Natural killer cell treated with Interleukin-12 subunit alpha and Interleukin-12 subunit beta and Interleukin-15 and Interleukin-18, amount 100 ng/mL, for 72 hours (primary cell): Measurements from ENCODE around the gene OLFML2A. TPM values are rescaled to one million over a fixed set of nuclear protein-coding genes. Genes with fewer than 3 reads are reported as not detected.
A peak's percentile ranks its signal among the peaks of the same experiment; 100 is the strongest.
"Not testable (repeated sequence)": the region's sequence is repeated elsewhere in the genome, so short reads cannot be mapped to it uniquely, and the experiment has no call there.

Source experiments
- ATAC-seq, 2 donors: fragments of 150-1000 bp; cut with Tn5 transposase in 1 of 2; sonication (Bioruptor Pico), chemical (Tn5 transposase) in 1 of 2; 2 replicates each; pipeline ENCODE4 v1.10.0; 2021
- DNase-seq: peaks from one replicate; pipeline ENCODE4 v3.0.0; 2022; ENCODE audit warnings: low spot score
- H3K27ac Mint-ChIP-seq, 2 donors: 1 replicate in 1 of 2; 2 replicates in 1 of 2; pipeline ENCODE4 v1.8.0; 2022; ENCODE audit warnings: mixed read lengths in 2 of 2, mild to moderate bottlenecking in 1 of 2, moderate library complexity in 1 of 2
- H3K27me3 Mint-ChIP-seq, 2 donors: 1 replicate in 1 of 2; 2 replicates in 1 of 2; pipeline ENCODE4 v1.8.0; 2022; ENCODE audit warnings: mixed read lengths in 2 of 2
- H3K36me3 Mint-ChIP-seq: one replicate; pipeline ENCODE4 v1.8.0; 2022; ENCODE audit warnings: mixed read lengths
- H3K4me1 Mint-ChIP-seq, 2 donors: 1 replicate in 1 of 2; 2 replicates in 1 of 2; pipeline ENCODE4 v1.8.0; 2022; ENCODE audit warnings: low read depth in 2 of 2, mixed read lengths in 2 of 2, mild to moderate bottlenecking in 1 of 2
- H3K4me3 Mint-ChIP-seq: one replicate; pipeline ENCODE4 v1.8.0; 2022; ENCODE audit warnings: mixed read lengths
- H3K9me3 Mint-ChIP-seq: 2 replicates; pipeline ENCODE4 v1.8.0; 2022; ENCODE audit warnings: mixed read lengths
- total RNA-seq, 2 donors: library from RNA; stranded (reverse); gene quantifications; one replicate each; pipeline ENCODE4 v1.2.3, GENCODE V29; 2022

The OLFML2A gene
- not detected for total RNA-seq

DNA sequence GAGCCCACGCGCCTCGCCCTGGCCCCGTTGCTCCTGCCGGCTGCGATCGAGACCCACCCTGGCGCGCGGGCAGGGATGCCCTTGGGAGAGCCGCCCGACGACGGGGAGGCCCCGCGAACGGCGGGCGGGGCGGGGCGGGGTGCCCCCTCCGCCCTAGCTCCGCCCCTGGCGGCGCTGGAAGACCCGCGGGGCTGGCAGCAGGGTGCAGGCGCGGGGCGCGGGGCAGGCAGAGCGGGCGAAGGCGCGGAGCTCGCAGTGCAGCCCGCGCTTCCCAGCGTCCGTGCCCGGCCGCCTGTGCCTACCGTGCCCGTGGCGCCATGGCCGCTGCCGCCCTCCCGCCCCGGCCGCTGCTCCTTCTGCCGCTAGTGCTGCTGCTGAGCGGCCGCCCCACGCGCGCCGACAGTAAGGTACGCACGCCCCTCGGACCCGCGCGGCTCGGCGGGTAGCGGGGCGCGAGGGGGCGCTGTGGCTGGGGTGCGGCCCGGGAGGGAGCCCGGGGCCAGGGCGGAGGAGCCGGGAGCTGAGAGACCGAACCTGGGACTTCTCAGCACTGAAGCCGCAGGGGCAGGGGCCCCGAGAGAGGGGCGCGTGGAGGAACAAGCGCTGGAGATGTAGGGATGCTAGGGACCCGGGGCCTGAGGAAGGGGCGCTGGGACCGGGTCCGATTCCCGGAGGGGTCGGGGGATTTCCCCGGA, at the start of gene OLFML2A:
Gene OLFML2A, plus strand, starts transcription at position 180 of the 695 bp plus-strand sequence. Its CDS starts 138 bp downstream, at position 318.
- peak within 1 kb of the TSS in 1 of 2 donors; percentile 29 for H3K27ac Mint-ChIP-seq
- H3K4me1 Mint-ChIP-seq: peaks cover 17 to 24% of the 10 kb centered on the region in 2 donors
- H3K4me3 Mint-ChIP-seq: peak within 1 kb of the TSS; percentile 71
- ATAC-seq (peak; percentile 54 to 67), DNase-seq (no peak)
- H3K36me3 Mint-ChIP-seq: no peaks in the 10 kb centered on the region
- no peaks in the 10 kb centered on the region for H3K9me3 Mint-ChIP-seq
- peaks cover 21 to 26% of the 10 kb centered on the region in 2 donors for H3K27me3 Mint-ChIP-seq

DNA sequence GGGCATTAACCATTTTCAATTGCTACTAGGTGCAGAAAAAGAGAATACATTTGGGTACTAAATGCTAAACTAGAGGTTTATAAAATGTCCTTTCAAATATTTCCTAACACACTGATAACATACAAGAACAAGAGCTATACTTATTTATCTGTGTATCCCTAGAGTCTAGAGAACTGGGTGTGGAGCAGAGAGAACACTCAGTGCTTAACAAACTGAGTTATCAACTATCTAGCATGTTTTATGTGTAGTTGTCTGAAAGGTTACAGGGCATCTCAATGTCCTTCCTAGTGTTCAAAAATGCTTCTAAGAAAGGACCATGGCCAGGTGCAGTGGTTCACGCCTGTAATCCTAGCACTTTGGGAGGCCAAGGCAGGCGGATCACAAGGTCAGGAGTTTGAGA, 46.2 kb upstream of the OLFML2A start:
- Mint-ChIP-seq H3K4me3 (no peak overlapping the region), H3K4me1 (no peaks in the 10 kb centered on the region), H3K27me3 (peaks cover 0 to 4% of the 10 kb centered on the region in 2 donors), H3K9me3 (no peaks in the 10 kb centered on the region), H3K27ac (no peak overlapping the region), H3K36me3 (no peaks in the 10 kb centered on the region)
- no peak for ATAC-seq
- no peak for DNase-seq

GRCh38 chr9:124733964-124734740, 42.8 kb upstream of the OLFML2A start:
- Mint-ChIP-seq H3K4me3 (no peak overlapping the region), H3K36me3 (no peaks in the 10 kb centered on the region), H3K27me3 (peaks cover 0 to 4% of the 10 kb centered on the region in 2 donors), H3K4me1 (no peaks in the 10 kb centered on the region), H3K27ac (no peak overlapping the region), H3K9me3 (no peaks in the 10 kb centered on the region)
- ATAC-seq: no peak
- DNase-seq: no peak

DNA sequence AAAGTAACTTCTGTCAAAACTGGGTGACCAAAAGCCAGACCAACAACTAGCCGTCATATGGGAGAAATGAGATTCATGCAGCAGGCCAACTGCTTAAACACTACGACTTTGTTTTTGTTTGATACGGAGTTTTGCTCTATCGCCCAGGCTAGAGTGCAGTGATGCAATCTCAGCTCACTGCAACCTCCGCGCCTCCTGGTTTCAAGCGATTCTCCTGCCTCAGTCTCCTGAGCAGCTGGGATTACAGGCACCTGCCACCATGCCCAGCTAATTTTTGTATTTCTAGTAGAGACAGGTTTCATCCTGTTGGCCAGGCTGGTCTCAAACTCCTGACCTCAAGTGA, 42.2 kb upstream of the OLFML2A start:
- ATAC-seq, H3K27ac Mint-ChIP-seq, H3K27me3 Mint-ChIP-seq, H3K4me3 Mint-ChIP-seq, H3K4me1 Mint-ChIP-seq, H3K36me3 Mint-ChIP-seq, H3K9me3 Mint-ChIP-seq, DNase-seq: not testable (repeated sequence)

GRCh38 chr9:124735121-124735520, 41.8 kb upstream of the OLFML2A start:
- ATAC-seq (no peak), DNase-seq (no peak)
- H3K27ac Mint-ChIP-seq: no peak overlapping the region
- H3K4me3 Mint-ChIP-seq: no peak overlapping the region
- H3K36me3 Mint-ChIP-seq: no peaks in the 10 kb centered on the region
- no peaks in the 10 kb centered on the region for H3K9me3 Mint-ChIP-seq
- H3K27me3 Mint-ChIP-seq: peaks cover 0 to 6% of the 10 kb centered on the region in 2 donors
- H3K4me1 Mint-ChIP-seq: no peaks in the 10 kb centered on the region

- not testable (repeated sequence) for DNase-seq, H3K36me3 Mint-ChIP-seq, H3K27ac Mint-ChIP-seq, ATAC-seq, H3K4me1 Mint-ChIP-seq, H3K4me3 Mint-ChIP-seq, H3K9me3 Mint-ChIP-seq, H3K27me3 Mint-ChIP-seq
These were observed 38.9 kb upstream of the OLFML2A start for GRCh38 chr9:124738075-124738474.

GRCh38 chr9:124739360-124739759, 37.6 kb upstream of the OLFML2A start:
- Mint-ChIP-seq H3K9me3 (no peaks in the 10 kb centered on the region), H3K36me3 (no peaks in the 10 kb centered on the region), H3K4me1 (no peaks in the 10 kb centered on the region), H3K27me3 (peaks cover 0 to 9% of the 10 kb centered on the region in 2 donors), H3K27ac (no peak overlapping the region), H3K4me3 (no peak overlapping the region)
- no peak for ATAC-seq
- no peak for DNase-seq

GRCh38 chr9:124741149-124741548, 35.8 kb upstream of the OLFML2A start:
- Mint-ChIP-seq H3K36me3 (no peaks in the 10 kb centered on the region), H3K4me1 (no peaks in the 10 kb centered on the region), H3K4me3 (no peak overlapping the region), H3K27me3 (peaks cover 0 to 5% of the 10 kb centered on the region in 2 donors), H3K27ac (no peak overlapping the region), H3K9me3 (no peaks in the 10 kb centered on the region)
- ATAC-seq (no peak), DNase-seq (no peak)

DNA sequence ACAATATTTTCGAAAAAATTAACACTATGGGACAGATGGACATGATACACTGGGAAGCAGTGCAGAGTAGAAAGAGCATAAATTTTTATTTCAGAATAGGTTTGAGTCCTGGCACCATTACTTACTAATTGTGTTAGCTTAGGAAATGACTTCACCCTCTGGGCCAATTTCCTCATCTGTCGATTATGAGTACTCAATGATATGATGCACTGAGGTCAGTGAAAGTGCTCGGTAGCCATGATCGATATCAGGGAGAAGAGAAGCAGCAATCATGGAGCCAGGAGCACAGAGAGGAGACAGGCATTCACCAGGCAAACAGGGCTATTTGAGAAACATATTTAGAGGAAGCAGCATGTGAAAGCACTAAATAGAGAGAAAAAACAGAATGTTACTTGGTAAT, 35.3 kb upstream of the OLFML2A start:
- H3K4me3 Mint-ChIP-seq: no peak overlapping the region
- H3K9me3 Mint-ChIP-seq: no peaks in the 10 kb centered on the region
- DNase-seq: no peak
- no peaks in the 10 kb centered on the region for H3K4me1 Mint-ChIP-seq
- H3K27me3 Mint-ChIP-seq: peaks cover 0 to 5% of the 10 kb centered on the region in 2 donors
- ATAC-seq: no peak
- no peak overlapping the region for H3K27ac Mint-ChIP-seq
- no peaks in the 10 kb centered on the region for H3K36me3 Mint-ChIP-seq

DNA sequence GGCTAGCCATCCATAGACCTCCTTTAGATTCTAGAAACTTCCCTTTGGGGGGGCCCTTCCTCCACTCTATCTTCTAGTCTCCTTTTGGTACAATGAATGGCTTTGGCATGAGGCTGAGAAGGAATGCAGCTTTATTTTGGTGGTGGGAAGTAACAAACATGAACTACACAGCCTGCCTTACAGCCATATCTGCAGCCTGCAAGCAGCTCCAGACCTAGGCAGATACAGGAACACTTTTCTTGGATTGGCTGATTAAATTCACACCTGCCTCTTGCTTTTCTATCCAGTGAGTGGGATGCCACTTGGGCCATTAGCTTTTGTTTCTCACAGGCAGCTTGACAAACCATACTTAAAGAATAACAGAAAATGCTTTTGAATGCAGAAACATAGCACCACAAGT, 34.0 kb upstream of the OLFML2A start:
- Mint-ChIP-seq H3K27me3 (peaks cover 9 to 12% of the 10 kb centered on the region in 2 donors), H3K36me3 (no peaks in the 10 kb centered on the region), H3K4me3 (no peak overlapping the region), H3K27ac (no peak overlapping the region), H3K9me3 (no peaks in the 10 kb centered on the region), H3K4me1 (no peaks in the 10 kb centered on the region)
- ATAC-seq: no peak
- no peak for DNase-seq

DNA sequence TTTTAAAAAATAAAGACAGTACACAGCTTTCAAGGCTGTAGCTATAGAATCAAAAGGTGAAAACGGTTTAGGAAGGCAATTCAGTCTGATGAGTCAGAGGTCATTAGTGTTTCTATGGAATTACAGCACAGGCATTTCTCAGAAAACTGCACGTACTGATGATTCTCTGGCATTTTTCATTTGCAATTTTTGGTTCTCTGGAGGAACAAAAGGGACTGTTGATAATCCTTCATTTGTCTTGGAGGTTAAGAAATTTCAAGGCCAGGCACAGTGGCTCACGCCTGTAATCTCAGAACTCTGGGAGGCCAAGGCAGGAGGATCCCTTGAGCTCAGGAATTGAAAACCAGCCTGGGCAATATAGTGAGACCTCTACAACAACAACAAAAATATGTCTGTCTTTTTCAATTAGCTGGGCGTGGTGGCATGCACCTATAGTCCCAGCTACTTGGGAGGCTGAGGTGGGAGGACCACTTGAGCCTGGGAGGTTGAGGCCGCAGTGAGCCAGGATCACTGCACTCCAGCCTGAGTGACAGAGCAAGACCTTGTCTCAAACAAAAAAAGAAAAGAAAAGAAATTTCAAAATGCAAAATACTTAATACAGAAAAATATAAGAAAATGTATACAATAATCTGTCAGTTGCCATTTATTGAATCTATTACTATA, 33.1 kb upstream of the OLFML2A start:
- DNase-seq: no peak
- Mint-ChIP-seq H3K4me3 (no peak overlapping the region), H3K27ac (no peak overlapping the region), H3K9me3 (no peaks in the 10 kb centered on the region), H3K36me3 (no peaks in the 10 kb centered on the region), H3K27me3 (peaks cover 11 to 12% of the 10 kb centered on the region in 2 donors), H3K4me1 (no peaks in the 10 kb centered on the region)
- ATAC-seq: no peak

DNA sequence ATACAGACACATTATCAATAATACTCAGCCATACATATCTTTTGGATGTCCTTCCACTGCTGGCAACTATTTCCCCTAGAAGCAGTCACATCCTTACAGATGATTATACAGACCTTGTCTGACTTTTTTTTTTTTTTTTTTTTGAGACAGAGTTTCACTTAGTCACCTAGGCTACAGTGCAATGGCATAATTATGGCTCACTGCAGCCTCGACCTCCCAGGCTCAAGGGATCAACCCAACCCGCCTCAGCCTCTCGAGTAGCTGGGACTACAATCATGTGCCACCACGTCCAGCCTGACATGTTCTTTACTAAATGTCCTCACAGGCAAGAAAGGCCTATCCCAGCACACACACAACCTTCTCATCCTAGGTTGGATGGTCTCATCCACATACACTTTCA, 29.9 kb upstream of the OLFML2A start:
- DNase-seq: no peak
- H3K9me3 Mint-ChIP-seq: no peaks in the 10 kb centered on the region
- no peaks in the 10 kb centered on the region for H3K36me3 Mint-ChIP-seq
- peaks cover 13 to 26% of the 10 kb centered on the region in 2 donors for H3K27me3 Mint-ChIP-seq
- H3K4me3 Mint-ChIP-seq: no peak overlapping the region
- no peaks in the 10 kb centered on the region for H3K4me1 Mint-ChIP-seq
- ATAC-seq: no peak
- H3K27ac Mint-ChIP-seq: no peak overlapping the region

DNA sequence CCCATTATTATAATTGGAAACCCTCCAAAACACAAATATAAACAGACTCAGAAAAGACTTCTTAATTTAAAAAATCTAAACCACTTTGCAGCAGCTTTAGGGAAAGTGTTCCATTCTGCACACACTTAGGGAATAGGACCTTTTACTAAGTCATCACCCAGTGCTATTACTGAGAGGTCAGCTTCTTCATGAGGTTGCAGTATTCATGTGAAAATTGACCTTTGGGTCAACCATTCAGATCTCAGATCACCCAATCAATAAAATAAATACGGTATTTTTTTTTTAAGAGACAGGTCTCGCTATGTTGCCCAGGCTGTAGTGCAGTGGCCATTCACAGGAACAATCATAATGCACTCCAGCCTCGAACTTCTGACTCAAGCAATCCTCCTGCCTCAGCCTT, 27.6 kb upstream of the OLFML2A start:
- Mint-ChIP-seq H3K27ac (no peak overlapping the region), H3K4me3 (no peak overlapping the region), H3K27me3 (peaks cover 14 to 41% of the 10 kb centered on the region in 2 donors), H3K4me1 (no peaks in the 10 kb centered on the region), H3K9me3 (no peaks in the 10 kb centered on the region), H3K36me3 (no peaks in the 10 kb centered on the region)
- DNase-seq: no peak
- ATAC-seq: no peak

DNA sequence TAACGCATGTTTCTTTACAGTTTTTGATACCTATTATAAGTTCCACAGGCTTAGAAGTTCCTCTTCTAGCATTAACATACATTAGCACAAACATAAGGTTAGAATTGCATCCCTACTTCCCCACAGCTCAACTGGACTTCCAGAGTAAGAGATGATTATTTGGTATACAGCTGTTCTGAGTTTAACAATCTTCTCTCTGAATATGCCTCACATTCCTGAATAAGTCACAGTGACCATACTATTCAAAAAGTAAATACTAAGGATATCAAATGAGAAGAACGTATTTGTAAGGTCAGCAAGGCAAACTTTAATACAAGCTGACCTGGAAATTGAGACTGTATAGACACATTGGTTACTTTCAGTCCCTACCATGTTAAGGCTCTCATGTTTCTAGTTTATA, 27.2 kb upstream of the OLFML2A start:
- H3K9me3 Mint-ChIP-seq: no peaks in the 10 kb centered on the region
- DNase-seq (no peak), ATAC-seq (no peak)
- no peaks in the 10 kb centered on the region for H3K36me3 Mint-ChIP-seq
- H3K4me3 Mint-ChIP-seq: no peak overlapping the region
- no peaks in the 10 kb centered on the region for H3K4me1 Mint-ChIP-seq
- peaks cover 19 to 46% of the 10 kb centered on the region in 2 donors for H3K27me3 Mint-ChIP-seq
- no peak overlapping the region for H3K27ac Mint-ChIP-seq
